HPDE6-E6E7 (cell line): ENCODE data around the gene TNFAIP8L1.
"Not testable (repeated sequence)": the region's sequence is repeated elsewhere in the genome, so short reads cannot be mapped to it uniquely, and the experiment has no call there.

Experiments
- DNase-seq: peaks from one replicate; pipeline ENCODE4 v3.0.0; 2011; ENCODE audit warnings: missing footprints; ENCODE audit errors: extremely low spot score

Gene TNFAIP8L1

GRCh38 chr19:4678881-4679790, 39.8 kb downstream of the TNFAIP8L1 start:
- no peak for DNase-seq

GRCh38 chr19:4680021-4680420, 40.7 kb downstream of the TNFAIP8L1 start:
- DNase-seq, result not testable (repeated sequence)

DNA sequence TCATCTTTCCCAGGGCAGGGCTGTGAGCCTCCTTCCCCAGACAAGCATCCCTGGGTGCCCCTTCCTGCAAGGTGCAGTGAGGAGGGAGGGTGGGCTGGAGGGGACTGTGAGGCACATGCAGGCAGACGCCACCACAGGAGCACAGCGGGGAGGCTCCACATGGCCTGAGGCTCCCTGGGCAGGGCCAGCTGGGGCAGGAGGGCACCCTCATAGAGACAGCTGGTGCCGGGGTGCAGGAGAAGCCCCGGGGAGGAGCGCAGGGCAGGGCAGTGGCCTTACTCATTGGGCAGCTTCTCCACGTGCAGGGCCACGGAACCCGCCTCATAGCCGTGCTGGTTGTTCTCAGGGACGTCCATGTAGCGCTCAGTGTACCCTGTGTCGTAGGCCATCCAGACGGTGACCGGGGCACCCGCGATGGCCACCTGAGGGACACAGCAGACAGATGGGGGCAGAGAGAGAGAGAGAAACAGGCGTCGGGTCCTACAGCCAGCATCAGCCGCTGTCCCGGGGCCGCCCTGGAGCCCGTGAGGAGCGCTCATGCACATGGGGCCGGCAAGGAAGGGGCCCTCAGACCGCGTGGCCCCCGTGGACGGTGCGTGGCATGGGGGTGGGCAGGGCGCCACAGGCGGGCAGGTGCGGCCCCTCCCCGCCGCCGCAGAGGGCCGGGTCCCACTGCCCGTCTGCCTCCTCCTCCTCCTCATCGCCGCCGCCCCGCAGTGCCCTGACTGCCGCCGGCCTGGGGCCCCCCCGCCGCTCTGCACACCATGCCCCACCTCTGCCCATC, 43.3 kb downstream of the TNFAIP8L1 start:
- DNase-seq, result no peak

DNA sequence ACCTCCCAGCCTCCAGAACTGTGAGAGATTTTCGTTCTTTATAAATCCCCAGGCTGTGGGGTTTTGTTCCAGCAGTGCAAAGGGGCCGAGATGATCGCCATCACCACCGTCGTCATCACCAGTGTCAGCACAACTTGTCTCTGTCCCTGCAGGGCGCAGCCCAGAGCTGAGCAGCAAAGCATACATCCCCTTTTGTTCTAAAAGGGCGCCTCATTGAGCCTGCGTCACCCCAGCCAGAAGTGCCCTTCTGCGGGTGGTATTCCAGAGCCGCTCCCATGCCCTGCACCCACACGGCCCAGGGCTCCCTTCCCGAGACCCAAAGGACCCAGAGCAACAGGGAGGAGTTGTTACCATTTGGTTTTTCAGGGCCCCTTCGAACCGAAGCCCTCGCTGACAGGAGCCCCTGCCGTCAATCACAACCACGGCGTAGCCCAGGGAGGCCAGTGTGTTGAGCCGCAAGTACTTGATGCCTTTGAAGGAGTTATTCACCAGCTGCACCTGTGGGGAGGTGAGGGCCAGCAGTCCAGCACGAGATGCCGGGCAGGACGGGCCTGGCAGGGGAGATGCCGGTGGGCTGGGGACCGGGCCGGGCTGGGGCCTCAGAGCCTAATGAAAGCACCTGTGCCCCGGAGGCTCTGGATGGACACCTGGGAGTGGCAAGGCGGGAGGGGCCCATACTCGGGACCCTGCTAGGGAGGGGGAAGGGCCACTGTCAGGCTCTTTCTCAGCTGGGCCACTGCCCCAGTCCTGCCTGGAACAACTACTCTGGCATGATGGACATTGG, 45.2 kb downstream of the TNFAIP8L1 start:
- no peak for DNase-seq

DNA sequence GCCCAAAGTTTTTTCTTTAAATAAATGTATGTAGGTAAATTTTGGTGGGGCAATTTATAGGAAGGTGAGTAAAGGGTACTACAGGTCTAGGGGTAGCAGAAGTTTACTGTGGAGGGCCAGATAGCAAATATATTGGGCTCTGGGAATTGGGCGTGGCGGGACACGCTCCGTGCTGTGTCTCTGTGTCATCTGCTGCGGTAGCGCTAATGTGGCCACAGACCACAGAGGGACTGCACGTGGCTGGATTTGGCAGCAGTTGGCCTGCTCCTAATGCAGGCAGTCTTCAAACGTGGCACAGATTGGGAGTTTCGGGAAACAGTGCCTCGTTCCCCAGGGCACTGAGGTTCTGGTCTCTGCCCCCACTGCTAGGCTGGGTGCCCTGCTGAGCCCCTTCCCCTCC, 47.4 kb downstream of the TNFAIP8L1 start:
- DNase-seq, result no peak

DNA sequence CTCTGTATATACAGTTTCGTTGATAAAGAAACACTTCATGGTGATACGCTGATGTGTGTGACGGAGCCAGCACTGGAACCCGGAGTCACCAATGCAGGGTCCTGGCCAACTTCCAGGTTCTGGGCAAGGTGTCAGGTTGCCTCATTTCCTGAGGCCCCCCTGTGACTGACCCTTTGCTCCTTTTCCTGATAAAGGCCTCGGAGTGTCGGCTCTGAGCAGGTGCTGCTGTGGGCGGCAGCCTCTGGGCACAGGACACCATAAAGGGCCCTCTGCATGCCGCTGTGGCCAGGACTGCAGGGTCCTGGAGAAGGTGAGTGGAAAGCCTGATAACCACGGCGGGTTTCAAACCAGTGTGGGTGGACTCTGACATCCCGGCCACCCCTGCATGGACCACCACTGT, 48.1 kb downstream of the TNFAIP8L1 start:
- DNase-seq, result no peak

DNA sequence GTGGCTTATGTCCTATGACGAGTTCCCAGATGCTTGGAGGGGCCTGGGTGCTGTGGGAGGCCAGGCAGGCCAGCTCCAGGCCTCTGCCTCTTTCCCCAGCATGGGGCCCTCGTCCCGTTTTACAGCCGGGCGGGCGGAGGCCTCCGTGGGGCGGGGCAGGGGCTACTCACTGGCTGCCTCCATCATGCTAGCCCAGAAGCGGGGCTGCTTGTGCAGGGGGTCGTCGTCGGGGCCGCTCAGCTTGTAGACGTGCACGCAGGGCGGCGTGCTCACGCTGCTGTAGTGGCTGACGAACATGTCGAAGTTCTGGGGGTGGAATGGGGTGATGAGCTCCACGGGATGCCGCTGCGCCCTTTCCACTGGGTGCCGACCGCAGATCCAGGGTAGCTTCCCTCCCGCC, 49.3 kb downstream of the TNFAIP8L1 start:
- DNase-seq, result no peak

- DNase-seq, result no peak
These were observed 50.1 kb downstream of the TNFAIP8L1 start for GRCh38 chr19:4689403-4689802.

GRCh38 chr19:4690361-4690760, 51.0 kb downstream of the TNFAIP8L1 start:
- DNase-seq, result no peak

- no peak for DNase-seq
These were observed 52.1 kb downstream of the TNFAIP8L1 start for GRCh38 chr19:4691373-4691772.

GRCh38 chr19:4692251-4693077, 53.1 kb downstream of the TNFAIP8L1 start:
- no peak for DNase-seq

- DNase-seq, result no peak
These were observed 53.7 kb downstream of the TNFAIP8L1 start for GRCh38 chr19:4693078-4693350.

DNA sequence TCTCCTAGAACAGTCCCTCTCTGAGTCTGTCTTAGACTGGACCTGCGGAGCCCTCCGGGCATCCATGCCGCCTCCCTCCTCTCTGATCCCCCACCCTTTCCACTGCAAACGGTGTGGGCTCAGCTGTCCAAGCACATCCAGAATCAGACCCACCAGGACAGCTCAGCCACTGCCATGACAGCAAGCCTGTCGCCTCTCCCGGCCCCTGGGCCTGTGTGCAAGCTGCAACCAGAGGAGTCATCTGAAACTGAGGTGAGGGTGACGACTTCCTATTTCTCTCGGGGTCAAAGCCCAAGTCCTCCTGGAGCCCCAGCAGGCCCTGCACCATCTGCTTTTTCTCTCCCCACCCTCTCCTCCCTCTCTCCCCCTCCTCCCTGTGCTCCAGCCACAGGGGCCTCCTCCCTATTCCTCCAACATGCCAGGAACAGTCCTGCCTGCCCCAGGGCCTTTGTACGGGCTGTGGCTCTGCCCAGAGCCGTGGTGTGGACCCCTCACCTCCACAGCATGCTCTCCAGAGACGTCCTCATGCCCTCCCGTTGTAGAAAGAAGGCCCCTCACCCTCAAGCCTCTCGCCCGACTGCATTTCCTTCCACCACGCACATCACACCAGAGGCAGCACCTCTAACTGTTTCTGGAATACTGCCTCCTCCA, 54.3 kb downstream of the TNFAIP8L1 start:
- DNase-seq, result no peak

DNA sequence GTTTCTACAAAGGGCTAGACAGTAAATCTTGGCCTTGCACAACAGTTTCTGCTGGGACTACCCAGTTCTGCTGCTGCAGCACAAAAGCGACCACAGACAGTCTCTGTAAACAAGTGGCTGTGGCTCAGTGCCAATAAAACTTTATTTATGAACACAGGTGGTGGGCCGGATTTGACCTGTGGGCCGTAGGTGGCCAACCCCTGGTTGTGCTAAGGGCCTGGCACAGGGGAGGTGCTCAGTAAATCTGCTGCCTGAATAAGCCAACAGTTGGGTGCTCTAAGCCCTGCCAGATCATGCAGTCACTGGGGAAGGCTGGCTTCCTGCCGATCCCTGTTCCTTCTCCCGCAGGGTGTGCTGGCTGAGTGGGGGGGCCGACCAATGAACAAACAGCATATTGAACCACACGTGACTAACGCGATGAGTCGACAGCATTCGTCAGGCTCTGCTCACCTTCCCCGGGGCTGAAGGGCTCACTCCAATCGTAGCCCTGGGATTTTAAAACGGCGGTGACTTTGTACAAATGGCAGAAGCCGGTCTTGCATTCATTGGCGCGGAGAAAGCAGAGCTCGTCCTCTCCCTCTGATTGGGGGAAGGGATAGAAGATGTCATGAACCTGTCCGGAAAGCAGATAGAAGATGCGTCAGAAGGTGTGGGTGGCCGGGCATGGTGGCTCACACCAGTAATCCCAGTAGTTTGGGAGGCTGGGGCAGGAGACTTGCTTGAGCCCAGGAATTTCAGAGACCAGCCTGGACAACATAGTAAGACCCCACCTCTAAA, 55.1 kb downstream of the TNFAIP8L1 start:
- peak; percentile 99 for DNase-seq

GRCh38 chr19:4695224-4695731, 56.0 kb downstream of the TNFAIP8L1 start:
- DNase-seq, result no peak

- DNase-seq, result no peak
These were observed 58.0 kb downstream of the TNFAIP8L1 start for GRCh38 chr19:4697304-4697703.

- DNase-seq, result no peak
These were observed 60.7 kb downstream of the TNFAIP8L1 start for GRCh38 chr19:4699826-4700692.

GRCh38 chr19:4700693-4700970, 61.3 kb downstream of the TNFAIP8L1 start:
- no peak for DNase-seq

GRCh38 chr19:4701557-4701956, 62.2 kb downstream of the TNFAIP8L1 start:
- no peak for DNase-seq
